DMS153 (cell line): Measurements from ENCODE around the gene RNF145.
"Not testable (repeated sequence)": the region's sequence is repeated elsewhere in the genome, so short reads cannot be mapped to it uniquely, and the experiment has no call there.

Experiments
- DNase-seq: peaks from one replicate; lab custom pipeline; 2025; lab: John Stamatoyannopoulos, UW

RNF145 gene

GRCh38 chr5:159190170-159190569 is 19.2 kb downstream of the RNF145 start:
- no peak for DNase-seq

DNA sequence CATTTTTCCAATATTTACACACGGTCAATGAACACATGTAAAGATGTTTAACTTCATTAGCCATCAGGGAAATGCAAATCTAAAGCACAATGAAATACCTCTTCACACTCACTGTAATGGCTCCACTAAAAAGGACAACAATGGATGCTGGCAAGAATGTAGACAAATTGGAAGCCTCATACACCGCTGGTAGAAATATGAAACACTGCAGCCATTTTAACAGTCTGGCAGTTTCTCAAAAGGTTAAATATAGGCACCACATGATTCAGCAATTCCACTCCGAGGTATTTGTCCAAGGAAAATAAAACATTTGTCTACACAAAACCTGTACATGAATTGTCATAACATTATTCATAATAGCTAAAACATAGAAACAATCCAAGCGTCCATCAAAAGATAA is 20.0 kb downstream of the RNF145 start:
- DNase-seq: no peak

- no peak for DNase-seq
Observed at GRCh38 chr5:159187719-159188118, 21.6 kb downstream of the RNF145 start.

DNA sequence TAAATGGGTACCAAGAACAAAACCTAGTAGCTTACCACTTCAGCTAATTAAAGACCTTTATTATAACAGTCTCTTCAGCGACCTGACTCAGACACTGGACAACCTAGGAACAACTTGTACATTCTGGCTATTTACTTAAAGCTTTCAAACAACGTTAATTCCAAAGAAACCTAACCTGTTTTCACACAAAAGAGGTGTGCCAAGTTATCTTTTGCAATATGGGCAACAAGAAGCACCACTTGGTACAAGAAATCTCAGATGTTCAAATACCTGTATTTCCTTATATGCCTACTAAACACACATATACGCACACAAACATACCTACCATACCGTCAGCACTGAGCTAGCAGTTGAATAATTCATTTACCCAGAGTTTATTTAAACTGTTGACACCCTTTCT is 23.0 kb downstream of the RNF145 start:
- DNase-seq: no peak

DNA sequence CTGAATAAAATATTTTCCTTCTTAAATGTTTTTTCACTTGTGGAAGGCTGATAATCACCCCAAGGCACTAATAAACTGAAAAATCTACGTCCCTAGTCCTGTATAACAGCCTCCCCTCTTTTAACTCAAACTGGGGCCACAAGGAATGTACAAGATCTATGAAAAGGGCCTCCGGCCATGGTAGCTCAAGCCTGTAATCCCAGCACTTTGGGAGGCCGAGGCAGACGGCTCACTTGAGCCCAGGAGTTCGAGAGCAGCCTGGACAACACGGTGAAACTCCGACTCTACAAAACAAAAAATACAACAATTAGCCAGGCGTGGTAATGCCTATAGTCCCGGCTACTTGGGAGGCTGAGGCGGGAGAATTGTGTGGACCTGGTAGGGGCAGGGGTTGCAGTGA is 23.6 kb downstream of the RNF145 start:
- DNase-seq: no peak

GRCh38 chr5:159184858-159185381 is 24.4 kb downstream of the RNF145 start:
- no peak for DNase-seq

DNA sequence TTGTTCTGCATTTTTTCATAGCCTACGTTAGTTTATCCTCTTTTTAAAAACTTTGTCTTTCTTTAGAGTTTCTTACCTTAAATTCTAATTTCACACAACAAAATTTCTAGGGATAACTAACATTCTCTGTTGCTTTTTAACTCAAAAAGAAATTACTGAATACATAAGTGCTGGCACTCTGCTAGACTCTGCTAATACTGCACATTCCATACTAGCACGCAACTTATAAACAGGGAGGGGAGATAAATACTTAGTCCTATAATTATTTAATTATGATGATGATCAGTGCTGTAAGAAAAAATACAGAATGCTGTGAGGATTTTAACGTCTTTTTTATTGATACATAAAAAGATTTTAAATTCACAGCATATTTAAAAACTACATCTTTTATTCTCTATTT is 25.1 kb downstream of the RNF145 start:
- DNase-seq: no peak

DNA sequence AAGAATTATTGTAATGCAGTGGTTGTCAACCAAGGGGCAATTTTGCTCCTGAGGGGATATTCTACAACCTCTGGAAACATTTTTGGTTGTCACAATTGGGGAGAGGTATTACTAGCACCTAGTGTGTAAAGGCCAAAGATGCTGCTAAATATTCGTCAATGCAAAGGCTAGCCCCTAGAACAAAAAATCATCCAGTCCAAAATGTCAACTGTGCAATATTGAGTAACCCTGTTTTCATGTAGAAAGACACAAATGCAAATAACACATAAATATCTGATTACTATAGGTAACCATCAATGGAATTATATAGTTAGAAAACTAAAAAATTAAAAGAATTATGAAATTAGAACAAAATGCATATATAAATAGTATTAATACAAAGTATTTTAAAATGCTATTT is 26.1 kb downstream of the RNF145 start:
- no peak for DNase-seq

- DNase-seq: no peak
Observed at GRCh38 chr5:159182691-159183090, 26.7 kb downstream of the RNF145 start.

- DNase-seq: no peak
Observed at GRCh38 chr5:159181651-159182050, 27.7 kb downstream of the RNF145 start.

DNA sequence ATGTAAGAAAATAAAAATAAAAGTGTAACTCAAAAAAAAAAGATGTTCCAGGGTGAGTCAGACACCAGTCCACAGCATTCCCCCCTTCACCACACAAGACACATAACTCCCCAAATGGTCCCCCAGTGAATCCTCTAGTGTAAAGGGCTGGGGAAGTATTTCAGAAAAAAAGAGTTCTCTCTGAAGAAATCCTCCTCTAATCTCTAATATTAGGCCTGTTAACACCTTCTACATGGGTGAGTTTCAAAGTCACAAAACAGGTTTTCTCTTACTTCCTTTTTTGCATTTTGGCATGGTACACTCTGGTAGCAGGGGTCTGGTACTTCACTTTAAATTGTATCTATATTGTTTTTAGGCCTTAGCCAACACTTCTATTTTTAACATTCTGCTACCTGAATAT is 28.2 kb downstream of the RNF145 start:
- DNase-seq: no peak

DNA sequence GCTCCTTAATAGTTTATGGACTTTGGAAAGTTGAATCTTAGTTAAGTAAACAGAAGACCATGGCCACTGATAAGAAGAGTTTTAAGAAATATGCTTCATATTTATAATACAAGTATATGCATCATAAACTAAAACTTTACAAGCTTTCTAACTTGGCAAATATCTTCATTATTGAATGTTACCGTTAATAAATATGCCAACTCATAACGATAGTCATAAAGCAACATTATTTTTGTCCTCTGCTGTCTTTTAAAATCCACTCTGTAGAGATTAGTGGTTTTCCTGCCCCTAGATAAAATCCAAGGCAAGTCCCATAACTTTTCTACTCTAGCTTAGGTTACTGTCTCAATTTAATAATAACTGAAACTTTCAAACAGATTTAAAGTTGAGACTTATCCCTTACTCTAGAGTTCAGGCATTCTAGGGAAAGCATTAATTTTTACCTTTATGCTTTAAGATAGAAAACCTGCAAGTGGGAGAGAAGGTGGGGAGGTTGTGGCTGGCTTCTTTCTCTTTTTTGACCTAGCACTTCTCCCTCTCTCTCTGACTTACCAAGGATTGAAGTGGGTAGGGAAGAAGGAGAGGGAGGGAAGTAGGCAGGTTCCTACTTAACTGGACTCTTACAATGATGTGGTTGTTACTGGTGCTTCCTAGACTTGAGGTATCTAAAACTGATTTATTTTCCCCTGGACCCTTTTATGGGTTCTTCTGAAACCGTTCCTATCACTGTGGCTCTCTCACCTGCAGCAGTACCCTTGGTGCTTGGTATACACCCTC is 29.6 kb downstream of the RNF145 start:
- no peak for DNase-seq

DNA sequence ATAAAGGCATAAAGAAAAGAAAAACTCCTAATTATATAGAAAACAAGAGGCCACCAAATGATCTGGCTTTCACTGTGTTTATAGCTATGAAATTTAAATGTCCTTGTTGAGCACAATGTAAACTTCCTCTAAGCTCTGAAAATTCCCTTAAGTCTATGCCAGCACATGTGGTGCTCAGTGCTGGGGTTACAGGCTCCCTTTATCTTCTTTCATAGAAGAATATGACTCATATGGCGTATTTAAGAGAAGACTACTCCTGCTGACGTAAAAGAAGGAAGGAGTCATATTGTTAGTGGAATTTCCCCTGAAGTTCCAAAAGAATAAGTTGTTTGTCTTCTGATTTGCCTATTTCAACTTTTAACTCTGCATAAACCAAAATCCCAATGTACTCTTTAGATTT is 30.4 kb downstream of the RNF145 start:
- DNase-seq: no peak

- no peak for DNase-seq
Observed at GRCh38 chr5:159175547-159175946, 33.8 kb downstream of the RNF145 start.

GRCh38 chr5:159174511-159175168 is 34.7 kb downstream of the RNF145 start:
- no peak for DNase-seq

DNA sequence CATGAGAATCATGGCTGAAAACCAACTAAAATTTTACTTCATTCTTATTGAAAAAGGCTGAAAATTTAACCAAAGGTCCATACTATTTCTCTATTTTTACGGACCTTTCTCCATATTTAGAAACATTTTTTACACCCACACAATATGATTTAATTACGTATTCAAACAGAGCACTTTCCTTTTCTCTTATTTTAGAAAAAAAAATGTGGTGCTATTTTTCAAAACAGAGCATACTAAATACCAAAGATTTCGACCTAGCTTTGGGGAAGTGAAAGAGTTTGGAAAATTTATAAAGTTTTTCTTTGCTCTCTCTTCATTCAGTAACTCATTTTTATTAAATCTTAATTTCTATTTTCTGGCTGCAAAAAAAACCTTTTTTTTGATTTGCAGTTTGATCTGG is 38.1 kb downstream of the RNF145 start:
- no peak for DNase-seq

DNA sequence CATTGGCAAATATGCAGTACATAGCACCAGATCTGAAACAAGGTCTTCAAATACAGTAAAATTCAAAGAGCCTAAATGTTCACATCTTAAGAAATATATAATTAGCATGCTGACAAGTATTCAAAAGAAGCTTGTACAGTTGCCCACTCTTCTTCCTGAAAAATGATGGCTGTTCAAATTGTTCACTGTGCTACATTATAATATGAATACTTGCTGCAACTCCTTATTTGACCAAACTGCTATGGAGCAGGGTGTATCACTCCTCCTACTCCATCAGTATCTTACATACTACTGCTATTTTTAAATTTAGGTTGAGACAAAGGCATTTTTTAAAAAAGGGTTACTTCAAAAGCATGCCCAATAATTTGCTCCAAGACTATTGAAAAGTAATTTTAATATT is 39.3 kb downstream of the RNF145 start:
- DNase-seq: no peak

DNA sequence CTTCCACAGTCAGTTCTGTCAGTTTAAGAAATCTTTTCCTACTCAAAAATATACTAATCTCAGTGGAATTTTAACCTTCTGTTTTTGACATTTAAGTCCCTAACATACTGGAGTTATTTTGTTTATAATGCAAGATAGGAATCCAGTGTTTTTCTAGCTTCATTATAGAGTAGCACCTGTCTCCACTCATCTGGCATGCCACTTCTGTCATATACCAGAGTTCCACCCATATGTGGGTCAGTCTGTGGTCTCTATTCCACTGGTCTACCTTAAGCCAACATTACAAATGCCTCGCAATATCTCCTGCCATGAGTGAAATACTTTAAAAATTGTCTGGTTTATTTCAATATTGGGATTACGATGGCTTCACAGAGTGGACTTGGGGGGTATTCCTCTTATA is 42.9 kb downstream of the RNF145 start:
- DNase-seq: no peak

DNA sequence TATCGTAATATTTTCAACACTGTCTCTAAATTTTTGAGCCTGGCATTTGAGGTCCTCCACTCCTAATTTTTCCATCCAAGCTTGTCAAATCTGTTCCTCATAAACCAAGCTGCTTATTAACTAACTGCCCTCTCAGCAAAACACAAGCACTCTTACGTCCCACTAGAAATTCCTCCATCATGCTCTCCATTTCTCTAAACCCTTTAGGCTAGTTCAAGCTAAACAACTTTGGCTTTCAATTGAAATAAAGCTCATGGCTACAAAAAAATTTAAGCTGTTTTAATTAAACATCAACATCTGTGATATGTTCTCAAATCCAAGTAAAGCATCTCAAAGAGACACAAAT is 45.7 kb downstream of the RNF145 start:
- DNase-seq: no peak

DNA sequence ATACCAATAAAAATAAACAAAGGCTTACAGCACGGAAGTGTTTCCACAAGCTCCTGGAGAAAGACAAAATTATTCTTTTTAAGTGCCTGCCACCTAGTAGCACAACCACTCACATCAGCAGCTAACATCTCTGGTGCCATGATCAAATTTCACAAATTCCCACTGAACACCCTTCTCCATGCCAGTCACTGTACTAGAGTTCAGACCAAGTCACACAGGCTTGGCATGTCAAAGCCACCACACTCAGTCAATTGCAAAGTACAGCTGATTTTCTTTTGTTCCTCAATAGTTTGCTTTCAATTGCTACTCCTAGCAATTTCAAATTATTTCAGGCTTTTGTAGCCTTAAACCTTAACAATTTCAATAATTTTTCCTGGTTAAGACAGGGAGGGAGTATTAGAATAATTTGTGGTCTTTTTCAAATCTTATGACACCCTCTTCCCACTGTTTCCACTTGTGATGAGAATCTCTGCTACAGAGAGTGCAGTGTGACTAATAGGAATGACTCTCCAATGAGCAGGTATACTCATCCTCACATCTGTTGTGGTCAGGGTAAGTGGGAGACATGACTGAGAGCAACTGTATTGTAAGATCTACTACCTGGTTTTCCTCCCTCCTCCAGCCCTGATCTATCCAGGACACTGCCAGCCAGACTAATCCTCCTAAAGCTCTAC is 46.2 kb downstream of the RNF145 start:
- no peak for DNase-seq

DNA sequence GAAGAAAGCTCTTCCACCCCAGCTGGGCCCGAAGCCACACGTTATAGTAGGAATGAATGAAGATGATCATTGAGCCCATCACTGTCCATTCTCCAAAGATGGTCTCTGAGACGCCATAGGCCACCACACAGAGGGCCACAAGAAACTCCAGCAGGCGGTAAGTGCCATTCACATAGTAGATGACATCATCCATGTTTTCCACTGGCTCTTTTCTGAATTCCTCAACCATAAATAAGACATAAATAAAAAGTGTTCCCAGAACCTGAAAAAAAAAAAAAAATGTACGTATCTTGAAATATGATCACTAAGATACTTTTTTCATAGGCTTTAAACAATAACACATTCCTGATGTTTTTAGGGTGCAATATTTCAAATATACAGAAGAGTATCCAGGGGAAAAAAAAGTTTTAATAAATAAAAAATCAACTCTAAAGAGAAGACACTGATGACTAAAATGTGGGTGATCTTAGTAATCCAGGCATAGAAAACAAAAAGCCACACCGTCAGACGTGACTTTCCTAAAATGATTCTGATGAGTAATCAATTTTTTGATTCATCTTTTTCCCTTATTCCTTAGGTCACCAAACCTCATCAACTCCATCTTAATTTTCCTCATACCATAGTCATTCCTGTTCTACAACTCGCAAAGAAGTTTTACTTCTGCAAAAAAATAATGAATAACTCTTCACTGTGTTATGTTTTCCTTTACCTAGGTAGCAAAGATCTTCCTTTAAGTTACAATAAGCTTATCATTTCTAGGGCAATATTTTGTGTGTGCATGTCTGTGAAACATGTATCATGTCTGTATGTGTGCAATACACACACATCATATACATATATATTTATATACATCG is 47.8 kb downstream of the RNF145 start:
- no peak for DNase-seq

DNA sequence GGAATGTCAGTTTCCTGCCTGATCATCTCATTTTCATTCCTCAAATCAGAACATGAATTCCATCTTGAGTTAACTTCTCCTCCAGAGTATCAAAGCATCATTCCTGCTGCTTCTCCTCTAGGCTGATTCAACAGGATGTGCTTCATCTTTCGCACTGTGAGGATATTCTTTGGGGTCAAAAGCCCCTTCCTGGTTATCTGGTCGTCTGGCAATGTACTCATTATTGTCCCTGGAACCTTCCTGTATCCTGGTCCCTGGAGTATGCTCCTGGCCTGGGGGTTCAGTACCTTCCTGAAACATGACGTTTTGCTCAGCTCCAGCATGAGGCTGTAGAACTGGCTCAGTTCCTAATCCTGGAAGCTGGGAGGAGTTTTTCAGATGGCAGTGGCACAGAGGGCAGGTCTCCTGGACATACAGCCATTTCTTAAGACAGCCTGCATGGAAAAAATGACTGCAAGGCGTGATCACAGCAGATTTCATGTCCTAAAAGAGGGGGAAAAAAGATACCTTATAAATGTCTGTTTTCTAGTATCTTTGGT is 50.7 kb downstream of the RNF145 start:
- not testable (repeated sequence) for DNase-seq
